H1 (cell line): ENCODE data around the gene COA1. TPM values are rescaled to one million over a fixed set of nuclear protein-coding genes. Genes with fewer than 3 reads are reported as not detected.

Source experiments
- CTCF ChIA-PET: fragments of 300-600 bp; sonication (Branson Sonifier 250); formaldehyde crosslinking; loops from one replicate; lab custom pipeline; 2021; ENCODE audit not compliant: partially characterized antibody; lab: Charles Lee
- POLR2A ChIA-PET: fragments of 300-600 bp; sonication (Branson Sonifier 250); formaldehyde crosslinking; loops from one replicate; lab custom pipeline; 2021; ENCODE audit warnings: inconsistent platforms; ENCODE audit not compliant: partially characterized antibody; lab: Charles Lee
- DNase-seq, 2 experiments: peaks; one replicate each; pipeline versions ENCODE4 v3.0.0 to v3.0.0-alpha.2; 2010 to 2022; ENCODE audit warnings: low spot score in 2 of 2, low read depth in 1 of 2, mixed read lengths in 1 of 2
- FAIRE-seq: peaks from 2 replicates; lab custom pipeline; 2011; peaks lifted over from hg19 to GRCh38; lab: Jason Lieb, UNC
- H2AFZ ChIP-seq: 2 replicates; pipeline ENCODE4 v1.8.1; 2012; ENCODE audit warnings: low read length, inconsistent platforms
- H2AK5ac ChIP-seq: 2 replicates; pipeline ENCODE4 v1.6.1; 2013; ENCODE audit warnings: low read depth, low read length
- H2BK120ac ChIP-seq: replicated peaks from 2 replicates; pipeline ENCODE3; 2013; ENCODE audit warnings: low read depth, low read length, inconsistent platforms
- H2BK12ac ChIP-seq: 2 replicates; pipeline ENCODE4 v1.6.1; 2013; ENCODE audit warnings: low read depth, low read length
- H2BK15ac ChIP-seq: 2 replicates; pipeline ENCODE4 v1.6.1; 2013; ENCODE audit warnings: low read length
- H2BK20ac ChIP-seq: 2 replicates; pipeline ENCODE4 v1.6.1; 2013; ENCODE audit warnings: low read length
- H2BK5ac ChIP-seq: 2 replicates; pipeline ENCODE4 v1.6.1; 2013; ENCODE audit warnings: low read depth, low read length
- H3K14ac ChIP-seq: 2 replicates; pipeline ENCODE4 v1.6.1; 2013; ENCODE audit warnings: inconsistent platforms; ENCODE audit not compliant: insufficient read length
- H3K18ac ChIP-seq: 2 replicates; pipeline ENCODE4 v1.6.1; 2013; ENCODE audit warnings: low read length; ENCODE audit errors: extremely low read depth
- H3K23ac ChIP-seq: 2 replicates; pipeline ENCODE4 v1.6.1; 2013; ENCODE audit warnings: inconsistent platforms; ENCODE audit not compliant: insufficient read length
- H3K23me2 ChIP-seq: 2 replicates; pipeline ENCODE4 v1.6.1; 2013; ENCODE audit warnings: low read depth, low read length
- H3K27ac ChIP-seq: 2 replicates; pipeline ENCODE4 v1.6.1; 2011; ENCODE audit warnings: low read depth, low read length, inconsistent platforms
- H3K27me3 ChIP-seq, 4 experiments: replicated peaks in 1 of 4; 1 replicate in 1 of 4; 2 replicates in 3 of 4; pipeline versions ENCODE4 v1.6.1 to v1.8.1; 2011 to 2013; ENCODE audit warnings: low read length in 3 of 4, mild to moderate bottlenecking in 3 of 4, inconsistent platforms in 2 of 4, mixed read lengths in 2 of 4, moderate library complexity in 1 of 4; ENCODE audit not compliant: control insufficient read depth in 3 of 4, insufficient read depth in 3 of 4; ENCODE audit errors: extremely low read depth in 1 of 4
- H3K36me3 ChIP-seq, 4 experiments: 2 replicates each; pipeline versions ENCODE4 v1.6.1 to v1.8.1; 2011 to 2013; ENCODE audit warnings: mild to moderate bottlenecking in 4 of 4, low read length in 3 of 4, moderate library complexity in 2 of 4, control low read depth in 1 of 4, inconsistent platforms in 1 of 4; ENCODE audit not compliant: insufficient read depth in 4 of 4, control insufficient read depth in 2 of 4
- H3K4ac ChIP-seq: replicated peaks from 2 replicates; pipeline ENCODE3; 2013; ENCODE audit warnings: low read length, low read depth, mixed read lengths, inconsistent platforms; ENCODE audit not compliant: insufficient read length
- H3K4me1 ChIP-seq, 4 experiments: replicated peaks in 1 of 4; 1 replicate in 1 of 4; 2 replicates in 3 of 4; pipeline versions ENCODE4 v1.6.1 to v1.8.1; 2011 to 2013; ENCODE audit warnings: low read length in 3 of 4, inconsistent platforms in 2 of 4, mixed read lengths in 1 of 4; ENCODE audit not compliant: insufficient read depth in 4 of 4, control insufficient read depth in 3 of 4
- H3K4me2 ChIP-seq, 2 experiments: 2 replicates each; pipeline versions ENCODE4 v1.6.1 to v1.8.1; 2011 to 2013; ENCODE audit warnings: low read depth in 2 of 2, low read length in 2 of 2, control low read depth in 1 of 2, inconsistent platforms in 1 of 2, mild to moderate bottlenecking in 1 of 2; ENCODE audit not compliant: insufficient read depth in 1 of 2
- H3K4me3 ChIP-seq, 4 experiments: fragments of 200-600, 300-600 bp in 1 of 4; sonication (generic), shearing (Covaris generic), sonication (Bioruptor Twin) in 1 of 4; 2 replicates each; pipeline versions ENCODE4 v1.5.1 to v1.8.1; 2011 to 2016; ENCODE audit warnings: low read length in 4 of 4, low read depth in 3 of 4, control low read depth in 2 of 4, inconsistent platforms in 2 of 4, mild to moderate bottlenecking in 2 of 4, mixed read lengths in 1 of 4, moderate library complexity in 1 of 4; ENCODE audit not compliant: insufficient read depth in 2 of 4; ENCODE audit errors: extremely low read depth in 1 of 4
- H3K56ac ChIP-seq: replicated peaks from 2 replicates; pipeline ENCODE3; 2013; ENCODE audit warnings: low read depth, mild to moderate bottlenecking, mixed read lengths, low read length, inconsistent platforms; ENCODE audit not compliant: insufficient read length
- H3K79me1 ChIP-seq: 2 replicates; pipeline ENCODE4 v1.6.1; 2013; ENCODE audit warnings: low read depth, low read length, control low read depth
- H3K79me2 ChIP-seq, 2 experiments: 2 replicates each; pipeline versions ENCODE4 v1.6.1 to v1.8.1; 2012 to 2013; ENCODE audit warnings: low read length in 2 of 2, mild to moderate bottlenecking in 2 of 2, inconsistent platforms in 1 of 2; ENCODE audit not compliant: insufficient read depth in 2 of 2, control insufficient read depth in 1 of 2
- H3K9ac ChIP-seq, 4 experiments: replicated peaks in 1 of 4; 1 replicate in 1 of 4; 2 replicates in 3 of 4; pipeline versions ENCODE4 v1.6.1 to v1.8.1; 2011 to 2013; ENCODE audit warnings: low read depth in 3 of 4, low read length in 3 of 4, control low read depth in 2 of 4, mild to moderate bottlenecking in 2 of 4, moderate library complexity in 2 of 4, inconsistent platforms in 1 of 4; ENCODE audit errors: extremely low read depth in 1 of 4
- H3K9me3 ChIP-seq, 2 experiments: 2 replicates each; pipeline versions ENCODE4 v1.6.1 to v1.8.1; 2012 to 2013; ENCODE audit warnings: mild to moderate bottlenecking in 2 of 2, moderate library complexity in 2 of 2, control low read depth in 1 of 2, inconsistent platforms in 1 of 2, low read depth in 1 of 2, low read length in 1 of 2, mixed read lengths in 1 of 2; ENCODE audit not compliant: insufficient read depth in 2 of 2
- H4K20me1 ChIP-seq, 2 experiments: replicated peaks in 1 of 2; 2 replicates each; pipeline versions ENCODE3 to v1.8.1; 2011 to 2013; ENCODE audit warnings: inconsistent platforms in 2 of 2, low read length in 2 of 2, mild to moderate bottlenecking in 1 of 2; ENCODE audit not compliant: insufficient read depth in 2 of 2, control insufficient read depth in 1 of 2
- H4K5ac ChIP-seq: 2 replicates; pipeline ENCODE4 v1.6.1; 2013; ENCODE audit warnings: low read length, low read depth, mixed read lengths, inconsistent platforms; ENCODE audit not compliant: insufficient read length
- H4K8ac ChIP-seq: 2 replicates; pipeline ENCODE4 v1.8.0; 2013; ENCODE audit warnings: mild to moderate bottlenecking, moderate library complexity, low read length, inconsistent platforms; ENCODE audit not compliant: insufficient read depth; ENCODE audit errors: extremely low read depth
- H4K91ac ChIP-seq: replicated peaks from 2 replicates; pipeline ENCODE3; 2013; ENCODE audit warnings: low read length, mixed read lengths, inconsistent platforms; ENCODE audit not compliant: insufficient read length
- GABPA ChIP-seq: IDR thresholded peaks from 2 replicates; pipeline ENCODE4 v1.6.1; 2011; ENCODE audit warnings: mild to moderate bottlenecking, low read length, moderate library complexity, borderline replicate concordance; ENCODE audit not compliant: insufficient read depth
- GTF2F1 ChIP-seq: IDR thresholded peaks from 2 replicates; pipeline ENCODE4 v1.6.1; 2012; ENCODE audit warnings: low read depth, low read length, improper control_type of control experiment, borderline replicate concordance
- KDM4A ChIP-seq: IDR thresholded peaks from one replicate; pipeline ENCODE4 v1.7.1; 2012; ENCODE audit warnings: low read depth, mild to moderate bottlenecking, moderate library complexity, low read length, inconsistent platforms; ENCODE audit not compliant: severe bottlenecking
- KDM5A ChIP-seq: fragments of 200-600 bp; IDR thresholded peaks from 2 replicates; pipeline ENCODE4 v1.7.1; 2012; ENCODE audit warnings: mild to moderate bottlenecking, low read length, inconsistent platforms, mixed read lengths
- RAD21 ChIP-seq, 2 experiments: IDR thresholded peaks in 1 of 2; conservative IDR thresholded peaks in 1 of 2; 2 replicates each; pipeline ENCODE4 v1.6.1; 2011; ENCODE audit warnings: low read depth in 2 of 2, low read length in 2 of 2, improper control_type of control experiment in 1 of 2, inconsistent platforms in 1 of 2, mild to moderate bottlenecking in 1 of 2, moderate library complexity in 1 of 2
- TEAD4 ChIP-seq: IDR thresholded peaks from 2 replicates; pipeline ENCODE4 v1.6.1; 2012; ENCODE audit warnings: low read depth, low read length, inconsistent platforms, mixed read lengths
- YY1 ChIP-seq: IDR thresholded peaks from 2 replicates; pipeline ENCODE4 v1.6.1; 2011; ENCODE audit warnings: low read depth, mild to moderate bottlenecking, low read length
- ZNF274 ChIP-seq: IDR thresholded peaks from 2 replicates; pipeline ENCODE4 v1.7.0; 2012; ENCODE audit warnings: low read length, borderline replicate concordance; ENCODE audit errors: extremely low read depth
- WGBS, 2 experiments: shearing (Covaris generic) in 1 of 2; methylation state at CpG; one replicate each; pipeline versions ENCODE4 v1.1.6 to v1.1.7; 2013 to 2015; ENCODE audit warnings: low lambda C conversion rate in 2 of 2, mixed read lengths in 2 of 2, inconsistent platforms in 1 of 2, low coverage in 1 of 2, missing lambda C conversion rate in 1 of 2; ENCODE audit not compliant: insufficient replicate concordance in 2 of 2, insufficient coverage in 1 of 2, insufficient read length in 1 of 2; ENCODE audit errors: extremely low coverage in 1 of 2, missing lambda C conversion rate in 1 of 2; 5-methylcytosine and 5-hydroxymethylcytosine counted together
- polyA plus RNA-seq, 7 experiments: library from polyadenylated mRNA; depleted of rRNA in 3 of 7; stranded (reverse) in 5 of 7; unstranded in 2 of 7; fragments of >200 nt in 5 of 7; fragments of 200-250 nt in 2 of 7; gene quantifications; 1 replicate in 5 of 7; 2 replicates in 1 of 7; 4 replicates in 1 of 7; pipeline versions ENCODE4 v1.2.1 to v1.2.3, GENCODE V29; 2011 to 2013; ENCODE audit warnings: missing spikeins in 2 of 7, mixed read lengths in 2 of 7
- total RNA-seq: library from RNA; stranded (reverse); fragmentation: NEBNext Ultra II Directional; extraction: Animal tissue kit (Norgen Biotek cat#: 25700); gene quantifications from 2 replicates; pipeline ENCODE4 v1.2.1, GENCODE V29; 2021
- TF ChIP-seq, protein P1 (sequence below): IDR thresholded peaks from 2 replicates; pipeline ENCODE4 v1.6.1; 2011; ENCODE audit warnings: low read length, improper control_type of control experiment

COA1 gene
- total and polyA plus RNA-seq, 2 of the 8 experiments (the other 6 are each of a cell fraction or from before 2014, with no cell fraction given) = 98.6 to 143 TPM

DNA sequence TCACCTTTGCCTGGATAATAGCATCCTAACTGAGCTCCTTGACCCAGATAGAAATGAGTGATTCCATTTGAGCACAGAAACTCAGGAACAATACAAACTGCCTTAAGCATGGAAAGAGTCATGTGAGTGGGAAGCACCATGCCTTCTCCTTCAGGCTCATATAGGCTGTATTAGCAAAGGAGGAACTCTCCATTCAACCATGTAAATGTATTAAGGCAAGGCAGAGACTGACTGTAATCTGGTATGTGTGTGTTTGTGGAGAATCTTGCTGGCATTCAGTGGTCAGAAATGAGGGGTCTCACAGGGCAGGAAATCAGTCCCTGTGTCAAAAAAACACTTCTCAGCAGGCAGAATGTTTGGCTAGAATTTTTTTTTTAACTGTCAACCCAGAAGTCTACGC is 40.2 kb downstream of the COA1 start:
- H4K8ac ChIP-seq = no peak overlapping the region
- H2BK15ac ChIP-seq = no peak overlapping the region
- H3K79me1 ChIP-seq = peaks cover 3% of the 10 kb centered on the region
- no peak overlapping the region for H3K4ac ChIP-seq
- no peak for DNase-seq
- H3K9me3 ChIP-seq = peaks cover 5 to 6% of the 10 kb centered on the region in 2 experiments; a peak in 3 of 4 replicates
- H2BK20ac ChIP-seq = no peak overlapping the region
- no peak overlapping the region for H4K5ac ChIP-seq
- H3K4me2 ChIP-seq = no peak overlapping the region
- H3K4me1 ChIP-seq = peaks cover 0 to 3% (median 0%) of the 10 kb centered on the region in 4 experiments; a peak in 2 of 7 replicates
- H2BK12ac ChIP-seq = no peak overlapping the region
- H3K79me2 ChIP-seq = peaks cover 17 to 95% of the 10 kb centered on the region in 2 experiments
- H2AFZ ChIP-seq = no peak overlapping the region
- H4K20me1 ChIP-seq = peaks cover 0 to 10% of the 10 kb centered on the region in 2 experiments
- no peak overlapping the region for H3K56ac ChIP-seq
- peaks cover 0 to 2% (median 0%) of the 10 kb centered on the region in 4 experiments; a peak in 1 of 8 replicates for H3K36me3 ChIP-seq
- CTCF ChIA-PET = interaction anchor here (0.7 to 2.1 kb wide), 5 partner anchors 9 to 434 kb away, joined by 3 to 7 read pairs (median 3); no protein-coding TSS in a partner anchor
- no peak overlapping the region for H2BK120ac ChIP-seq
- no peak overlapping the region for H3K9ac ChIP-seq
- H3K14ac ChIP-seq = no peak overlapping the region
- no peak overlapping the region for H2BK5ac ChIP-seq
- no peaks in the 10 kb centered on the region for H3K23me2 ChIP-seq
- H3K27me3 ChIP-seq = no peaks in the 10 kb centered on the region
- H3K4me3 ChIP-seq = no peak overlapping the region
- no peak overlapping the region for H2AK5ac ChIP-seq
- H3K27ac ChIP-seq = no peak overlapping the region
- no peak overlapping the region for H4K91ac ChIP-seq
- FAIRE-seq = no peak
- POLR2A ChIA-PET = interaction anchor here (0.6 to 1.6 kb wide), 3 partner anchors 10 to 68 kb away, joined by 3 to 4 read pairs (median 3); no protein-coding TSS in a partner anchor
- 94% methylated on average over 1 of the region's 1 CpG; no CpG with 5 or more reads in 1 of the 2 experiments for WGBS, 2 experiments
- no peak overlapping the region for H3K23ac ChIP-seq
- H3K18ac ChIP-seq = no peak overlapping the region
- no peak for TF ChIP-seq TEAD4
- TF ChIP-seq, protein P1, sequence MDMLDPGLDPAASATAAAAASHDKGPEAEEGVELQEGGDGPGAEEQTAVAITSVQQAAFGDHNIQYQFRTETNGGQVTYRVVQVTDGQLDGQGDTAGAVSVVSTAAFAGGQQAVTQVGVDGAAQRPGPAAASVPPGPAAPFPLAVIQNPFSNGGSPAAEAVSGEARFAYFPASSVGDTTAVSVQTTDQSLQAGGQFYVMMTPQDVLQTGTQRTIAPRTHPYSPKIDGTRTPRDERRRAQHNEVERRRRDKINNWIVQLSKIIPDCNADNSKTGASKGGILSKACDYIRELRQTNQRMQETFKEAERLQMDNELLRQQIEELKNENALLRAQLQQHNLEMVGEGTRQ = no peak
- no peak for TF ChIP-seq KDM4A
- TF ChIP-seq ZNF274 = no peak
- TF ChIP-seq GABPA = no peak
- no peak for TF ChIP-seq RAD21 (IDR thresholded peaks at IDR 0.05 in 1 of 2, conservative IDR thresholded peaks at IDR 0.05 in 1 of 2; ENCODE audit: low read depth in 2 of 2, low read length in 2 of 2)
- TF ChIP-seq YY1 = no peak
- no peak for TF ChIP-seq KDM5A
- no peak for TF ChIP-seq GTF2F1
